Kasumi-1 (cell line): ENCODE data around the gene KCNN4.

Experiments
- DNase-seq, 2 experiments: peaks; one replicate each; lab custom pipeline; 2025; lab: John Stamatoyannopoulos, UW

Gene KCNN4

GRCh38 chr19:43748205-43748594, 32.6 kb downstream of the KCNN4 start:
- no peak for DNase-seq

DNA sequence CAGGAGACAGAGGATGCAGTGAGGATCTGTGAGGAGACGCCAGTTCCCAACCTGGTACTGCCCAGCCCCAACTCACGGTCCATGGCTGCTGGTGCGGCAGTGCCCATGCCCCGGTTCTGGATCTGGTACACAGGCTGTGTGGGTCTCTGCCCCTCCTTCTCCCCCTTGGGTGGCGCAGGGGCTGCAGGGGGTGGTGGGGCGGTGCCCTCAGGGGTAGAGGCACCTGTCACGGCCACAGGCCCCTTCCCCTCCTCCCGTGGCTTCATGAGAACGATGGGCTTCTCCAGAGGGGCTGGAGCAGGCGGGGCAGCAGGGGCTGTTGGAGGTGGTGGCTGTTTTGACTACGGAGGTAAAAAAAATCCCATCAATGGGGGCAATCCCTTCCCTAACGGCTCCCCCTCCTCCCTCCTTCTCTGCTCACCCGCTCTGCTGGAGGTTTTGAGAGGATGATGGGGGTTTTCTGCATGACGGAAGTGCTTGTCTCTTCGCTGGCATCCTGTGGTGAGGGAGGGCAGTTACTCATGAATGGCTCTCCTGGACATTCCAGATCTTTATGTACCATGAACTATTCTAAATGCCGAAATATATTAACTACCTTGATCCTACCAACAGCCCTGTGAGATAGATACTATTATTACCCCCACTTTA, 33.1 kb downstream of the KCNN4 start:
- peak; percentile 6 to 21 for DNase-seq

DNA sequence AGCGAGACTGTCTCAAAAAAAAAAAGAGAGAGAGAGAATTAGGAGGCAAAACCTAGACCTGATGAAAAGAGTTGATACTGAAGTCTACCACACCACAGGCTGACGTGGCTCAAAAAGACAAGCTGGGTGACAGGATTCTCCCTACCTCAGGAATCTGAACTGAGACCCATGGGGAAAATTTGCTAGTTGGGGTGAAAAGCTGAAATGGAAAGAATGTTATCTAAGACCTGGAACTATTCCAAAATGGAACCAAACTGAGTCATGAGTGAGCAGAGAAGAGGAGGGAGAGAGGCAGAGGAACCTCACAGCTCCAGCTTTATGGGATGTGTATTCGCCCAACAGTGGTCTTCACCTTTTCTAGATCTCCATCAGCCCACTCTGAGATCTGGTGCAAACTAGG, 37.7 kb downstream of the KCNN4 start:
- no peak for DNase-seq

DNA sequence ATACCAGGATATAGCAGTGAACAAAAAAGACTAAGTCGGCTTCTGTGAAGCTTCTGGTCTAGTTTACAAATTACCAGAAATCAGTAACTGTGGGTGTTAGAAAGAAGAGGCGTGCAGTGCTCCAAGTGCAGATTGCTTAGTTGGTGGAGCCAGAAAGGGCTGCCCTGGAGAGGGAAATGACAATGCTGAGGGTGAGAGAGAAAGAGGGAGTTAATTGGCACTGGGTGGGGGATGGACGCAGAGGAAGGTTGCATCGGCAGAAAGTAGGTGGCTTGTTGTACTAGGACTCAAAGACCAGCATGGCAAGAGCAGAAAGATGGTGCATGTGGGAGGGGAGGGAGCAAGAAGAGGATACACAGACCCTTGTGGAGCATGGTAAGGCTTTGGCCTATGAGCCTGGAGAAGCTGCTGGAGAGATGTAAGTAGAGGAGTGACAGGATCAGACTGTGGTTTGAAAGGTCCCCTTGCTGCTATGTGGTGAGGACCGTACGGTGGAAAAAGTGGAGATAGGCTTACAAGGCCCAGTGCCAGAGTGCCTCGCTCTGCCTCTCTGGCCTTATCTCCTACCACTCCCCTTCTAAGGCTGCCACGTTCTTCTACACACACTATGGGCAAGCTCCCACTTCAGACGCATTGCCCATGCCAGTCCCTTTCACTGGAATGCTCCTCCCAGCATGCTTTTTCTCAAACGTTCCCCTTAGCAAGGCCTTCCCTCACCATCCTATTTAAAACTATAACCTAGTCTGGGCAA, 39.5 kb downstream of the KCNN4 start:
- DNase-seq, result no peak

GRCh38 chr19:43739439-43740235, 41.1 kb downstream of the KCNN4 start:
- DNase-seq, result no peak

DNA sequence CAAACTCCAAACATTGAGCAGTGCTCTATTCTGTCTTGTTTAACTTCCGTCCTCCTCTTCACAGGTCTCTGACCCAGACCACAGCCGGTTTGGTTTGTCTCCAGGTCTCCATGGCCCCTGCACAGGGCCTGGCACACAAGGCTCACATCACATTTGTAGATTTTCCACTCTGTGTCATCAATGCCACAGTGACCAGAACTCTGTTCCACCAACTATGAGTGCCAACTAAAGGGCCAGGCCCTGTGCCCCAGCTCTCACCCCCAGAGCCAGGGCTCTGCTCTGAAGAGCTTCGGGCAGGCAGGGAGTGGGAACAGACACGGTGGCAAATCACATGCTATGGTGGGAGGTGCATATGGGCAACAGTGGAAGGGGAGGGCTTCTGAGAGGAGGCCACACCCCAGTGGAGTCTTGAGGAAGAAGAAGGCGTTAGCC, 42.0 kb downstream of the KCNN4 start:
- DNase-seq, result no peak

DNA sequence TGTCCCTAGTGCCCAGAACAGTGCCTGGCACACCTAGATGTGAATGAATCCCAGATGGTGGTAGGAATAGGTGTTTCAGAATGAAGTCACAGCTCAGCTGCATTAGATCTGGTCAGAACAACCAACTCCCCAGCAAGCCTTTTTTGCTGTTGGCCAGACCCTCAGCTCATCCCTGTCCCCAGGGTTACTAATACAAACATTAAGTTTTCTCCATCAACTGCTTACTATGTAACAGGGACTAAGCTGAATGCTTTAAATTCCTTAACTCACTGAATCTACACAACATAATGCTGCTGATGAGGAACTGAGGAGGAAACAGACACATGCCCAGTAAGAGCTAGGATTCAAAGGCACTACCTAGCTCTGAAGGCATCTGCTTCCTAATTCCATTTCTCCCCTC, 44.8 kb downstream of the KCNN4 start:
- no peak for DNase-seq

DNA sequence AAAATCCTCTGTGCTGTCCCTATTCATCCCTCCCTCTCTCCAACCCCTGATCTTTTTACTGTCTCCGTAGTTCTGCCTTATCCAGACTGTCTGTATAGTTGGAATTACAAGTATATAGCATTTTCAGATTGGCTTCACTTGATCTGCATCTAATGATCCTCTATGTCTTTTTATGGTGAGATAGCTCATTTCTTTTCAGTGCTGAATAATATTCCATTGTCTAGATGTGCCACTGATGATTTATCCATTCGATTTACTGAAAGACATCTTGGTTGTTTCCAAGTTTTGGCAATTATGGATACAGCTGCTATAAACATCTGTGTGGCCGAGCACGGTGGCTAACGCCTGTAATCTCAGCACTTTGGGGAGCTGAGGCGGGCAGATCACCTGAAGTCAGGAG, 45.8 kb downstream of the KCNN4 start:
- DNase-seq, result no peak

DNA sequence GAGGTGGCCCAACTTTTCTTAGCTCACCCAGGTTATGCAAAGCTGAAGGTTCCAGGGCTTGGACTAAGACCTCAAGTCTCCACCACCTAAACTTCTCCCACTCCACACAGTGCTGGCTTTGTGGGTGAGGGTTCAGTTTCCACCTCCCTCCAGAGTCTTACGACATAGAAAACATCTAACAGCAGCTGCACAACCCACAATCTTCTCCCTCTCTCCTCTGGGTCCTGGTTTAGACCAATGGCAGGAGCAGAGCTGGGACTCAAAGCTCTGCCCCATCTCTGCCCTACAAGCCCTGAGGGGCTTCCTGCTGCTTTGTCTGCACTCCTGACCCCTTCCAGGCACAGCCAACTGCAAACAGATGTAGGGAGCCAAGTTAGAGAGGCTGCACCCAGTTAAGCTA, 48.9 kb downstream of the KCNN4 start:
- no peak for DNase-seq

- DNase-seq, result no peak
Observed at GRCh38 chr19:43731346-43731745, 49.4 kb downstream of the KCNN4 start.

- no peak for DNase-seq
Observed at GRCh38 chr19:43729919-43730318, 50.9 kb downstream of the KCNN4 start.

- DNase-seq, result no peak
Observed at GRCh38 chr19:43727593-43727853, 53.2 kb downstream of the KCNN4 start.

- peak; percentile 21 to 26 for DNase-seq
Observed at GRCh38 chr19:43726736-43727592, 53.8 kb downstream of the KCNN4 start.

DNA sequence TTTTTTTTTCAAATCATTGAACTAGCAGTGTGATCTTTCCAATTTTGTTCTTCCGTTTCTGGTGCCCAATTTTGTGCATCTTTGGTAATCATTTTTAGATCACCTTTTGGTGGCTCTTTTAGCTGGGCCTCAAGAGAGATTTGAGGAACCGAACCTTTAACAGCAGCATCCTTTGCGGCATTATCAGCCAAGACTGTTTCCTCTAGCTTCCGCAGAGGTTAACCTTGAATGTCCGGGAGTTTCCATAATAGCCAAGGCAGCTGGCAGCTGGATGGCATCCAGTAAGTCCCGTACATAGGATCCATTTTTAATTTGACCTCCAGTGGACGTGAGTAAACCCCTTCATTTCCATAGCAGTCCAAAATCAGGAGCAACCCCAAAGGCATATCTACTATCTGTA, 55.3 kb downstream of the KCNN4 start:
- peak; percentile 26 to 27 for DNase-seq

- no peak for DNase-seq
Observed at GRCh38 chr19:43724896-43725295, 55.9 kb downstream of the KCNN4 start.

- no peak for DNase-seq
Observed at GRCh38 chr19:43723588-43723987, 57.2 kb downstream of the KCNN4 start.

- DNase-seq, result no peak
Observed at GRCh38 chr19:43721469-43722048, 59.2 kb downstream of the KCNN4 start.

DNA sequence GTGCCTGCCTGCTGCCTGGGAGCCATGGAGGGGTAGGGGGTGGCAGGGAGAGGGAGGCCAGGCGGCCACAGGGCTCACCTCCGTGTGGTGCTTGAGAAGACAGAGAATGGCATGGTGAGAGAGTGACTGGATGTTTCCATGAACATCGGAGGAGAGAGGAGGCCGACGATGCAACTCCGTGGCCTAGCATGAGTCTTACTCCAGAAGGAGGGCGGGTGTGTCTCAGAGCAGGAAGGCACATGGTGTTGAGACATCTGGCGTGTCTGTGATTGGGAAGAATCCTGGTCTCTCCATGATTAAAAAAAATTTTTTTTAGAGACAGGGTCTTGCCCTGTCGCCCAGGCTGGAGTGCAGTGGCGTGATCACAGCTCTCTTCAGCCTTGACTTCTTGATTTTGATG, 59.8 kb downstream of the KCNN4 start:
- DNase-seq, result no peak

- DNase-seq, result no peak
Observed at GRCh38 chr19:43719918-43720317, 60.9 kb downstream of the KCNN4 start.

- DNase-seq, result no peak
Observed at GRCh38 chr19:43719378-43719868, 61.4 kb downstream of the KCNN4 start.

- DNase-seq, result no peak
Observed at GRCh38 chr19:43718627-43719377, 62.0 kb downstream of the KCNN4 start.
